SU-DHL-6 (cell line): ENCODE measurements around the gene MGAT4A.
"Not testable (repeated sequence)": the region's sequence is repeated elsewhere in the genome, so short reads cannot be mapped to it uniquely, and the experiment has no call there.

Experiments used
- CTCF ChIP-seq: fragments of 200-600 bp; sonication (generic); IDR thresholded peaks from one replicate; pipeline ENCODE4 v1.5.1; 2017; ENCODE audit warnings: antibody characterized with exemption, mild to moderate bottlenecking, low read length, moderate library complexity; ENCODE audit not compliant: insufficient read depth, poor library complexity, severe bottlenecking
- EZH2phosphoT487 ChIP-seq: fragments of 200-600 bp; sonication (generic), shearing (Covaris generic); conservative IDR thresholded peaks from 2 replicates; pipeline ENCODE4 v1.6.1; 2018; ENCODE audit warnings: mild to moderate bottlenecking, antibody characterized with exemption, low read length, moderate library complexity, mixed read lengths

- not testable (repeated sequence) for TF ChIP-seq CTCF, EZH2phosphoT487
Measured at GRCh38 chr2:98659491-98659840, 71.5 kb downstream of the MGAT4A start.
